Trophoblast cell (in vitro differentiated cells and primary cell): Measurements from ENCODE around the gene ATAT1.
A peak's percentile ranks its signal among the peaks of the same experiment; 100 is the strongest.

Experiments used
- DNase-seq, 2 donors: peaks; one replicate each; pipeline ENCODE4 v3.0.0-alpha.2; 2016
- H2AFZ ChIP-seq: 2 replicates; pipeline ENCODE4 v1.6.1; 2013; ENCODE audit warnings: low read length, moderate library complexity, mild to moderate bottlenecking; ENCODE audit not compliant: insufficient read depth, poor library complexity
- H2AK5ac ChIP-seq: 2 replicates; pipeline ENCODE4 v1.6.1; 2013; ENCODE audit warnings: mild to moderate bottlenecking, low read length
- H2BK120ac ChIP-seq: 2 replicates; pipeline ENCODE4 v1.6.1; 2013; ENCODE audit warnings: low read length, mild to moderate bottlenecking, moderate library complexity; ENCODE audit not compliant: insufficient read depth, poor library complexity
- H2BK12ac ChIP-seq: 2 replicates; pipeline ENCODE4 v1.6.1; 2013; ENCODE audit warnings: mild to moderate bottlenecking, low read length, moderate library complexity
- H2BK5ac ChIP-seq: 2 replicates; pipeline ENCODE4 v1.6.1; 2013; ENCODE audit warnings: low read length, low read depth, moderate library complexity, mild to moderate bottlenecking; ENCODE audit not compliant: poor library complexity
- H3K14ac ChIP-seq: 2 replicates; pipeline ENCODE4 v1.6.1; 2013; ENCODE audit warnings: mild to moderate bottlenecking, low read length
- H3K18ac ChIP-seq: 2 replicates; pipeline ENCODE4 v1.6.1; 2013; ENCODE audit warnings: mild to moderate bottlenecking, low read length
- H3K23ac ChIP-seq: 2 replicates; pipeline ENCODE4 v1.6.1; 2013; ENCODE audit warnings: low read length
- H3K27ac ChIP-seq: 2 replicates; pipeline ENCODE4 v1.5.1; 2013; ENCODE audit warnings: low read depth, mild to moderate bottlenecking, inconsistent platforms, low read length, moderate library complexity
- H3K27me3 ChIP-seq: 2 replicates; pipeline ENCODE4 v1.6.1; 2013; ENCODE audit warnings: inconsistent platforms, mild to moderate bottlenecking, low read length, moderate library complexity; ENCODE audit not compliant: insufficient read depth
- H3K36me3 ChIP-seq, 2 experiments: 1 replicate in 1 of 2; 2 replicates in 1 of 2; pipeline ENCODE4 v1.6.1; 2013; ENCODE audit warnings: low read length in 2 of 2, mild to moderate bottlenecking in 2 of 2, moderate library complexity in 1 of 2; ENCODE audit not compliant: insufficient read depth in 2 of 2, control insufficient read depth in 1 of 2
- H3K4ac ChIP-seq: 2 replicates; pipeline ENCODE4 v1.6.1; 2013; ENCODE audit warnings: low read depth, mild to moderate bottlenecking, low read length, moderate library complexity
- H3K4me1 ChIP-seq, 2 experiments: 1 replicate in 1 of 2; 2 replicates in 1 of 2; pipeline ENCODE4 v1.6.1; 2013; ENCODE audit warnings: low read length in 2 of 2, mild to moderate bottlenecking in 2 of 2, moderate library complexity in 1 of 2; ENCODE audit not compliant: insufficient read depth in 2 of 2, control insufficient read depth in 1 of 2
- H3K4me2 ChIP-seq: 2 replicates; pipeline ENCODE4 v1.6.1; 2013; ENCODE audit warnings: inconsistent platforms, mild to moderate bottlenecking, low read length, moderate library complexity
- H3K4me3 ChIP-seq: 2 replicates; pipeline ENCODE4 v1.5.1; 2013; ENCODE audit warnings: mild to moderate bottlenecking, low read depth, low read length, inconsistent platforms
- H3K79me1 ChIP-seq: one replicate; pipeline ENCODE4 v1.6.1; 2013; ENCODE audit warnings: low read length
- H3K79me2 ChIP-seq: 2 replicates; pipeline ENCODE4 v1.6.1; 2013; ENCODE audit warnings: low read length, mild to moderate bottlenecking; ENCODE audit not compliant: control insufficient read depth, insufficient read depth, poor library complexity
- H3K9ac ChIP-seq: 2 replicates; pipeline ENCODE4 v1.6.1; 2013; ENCODE audit warnings: mild to moderate bottlenecking, low read length
- H3K9me3 ChIP-seq: 2 replicates; pipeline ENCODE4 v1.6.1; 2013; ENCODE audit warnings: low read depth, mild to moderate bottlenecking, control low read depth, inconsistent platforms, low read length; ENCODE audit not compliant: insufficient read depth
- H4K12ac ChIP-seq: 2 replicates; pipeline ENCODE4 v1.6.1; 2013; ENCODE audit warnings: low read depth, mild to moderate bottlenecking, low read length, moderate library complexity
- H4K8ac ChIP-seq: 2 replicates; pipeline ENCODE4 v1.6.1; 2013; ENCODE audit warnings: low read depth, mild to moderate bottlenecking, low read length, moderate library complexity
- H4K91ac ChIP-seq: one replicate; pipeline ENCODE4 v1.6.1; 2013; ENCODE audit warnings: low read depth, mild to moderate bottlenecking, low read length, moderate library complexity
- WGBS: extraction: QIAGEN DNeasy Blood & Tissue Kit; methylation state at CpG from one replicate; pipeline ENCODE4 v1.1.7; 2013; ENCODE audit warnings: missing lambda C conversion rate; ENCODE audit not compliant: insufficient read length, insufficient coverage; ENCODE audit errors: extremely low coverage; 5-methylcytosine and 5-hydroxymethylcytosine counted together

ATAT1 gene

DNA sequence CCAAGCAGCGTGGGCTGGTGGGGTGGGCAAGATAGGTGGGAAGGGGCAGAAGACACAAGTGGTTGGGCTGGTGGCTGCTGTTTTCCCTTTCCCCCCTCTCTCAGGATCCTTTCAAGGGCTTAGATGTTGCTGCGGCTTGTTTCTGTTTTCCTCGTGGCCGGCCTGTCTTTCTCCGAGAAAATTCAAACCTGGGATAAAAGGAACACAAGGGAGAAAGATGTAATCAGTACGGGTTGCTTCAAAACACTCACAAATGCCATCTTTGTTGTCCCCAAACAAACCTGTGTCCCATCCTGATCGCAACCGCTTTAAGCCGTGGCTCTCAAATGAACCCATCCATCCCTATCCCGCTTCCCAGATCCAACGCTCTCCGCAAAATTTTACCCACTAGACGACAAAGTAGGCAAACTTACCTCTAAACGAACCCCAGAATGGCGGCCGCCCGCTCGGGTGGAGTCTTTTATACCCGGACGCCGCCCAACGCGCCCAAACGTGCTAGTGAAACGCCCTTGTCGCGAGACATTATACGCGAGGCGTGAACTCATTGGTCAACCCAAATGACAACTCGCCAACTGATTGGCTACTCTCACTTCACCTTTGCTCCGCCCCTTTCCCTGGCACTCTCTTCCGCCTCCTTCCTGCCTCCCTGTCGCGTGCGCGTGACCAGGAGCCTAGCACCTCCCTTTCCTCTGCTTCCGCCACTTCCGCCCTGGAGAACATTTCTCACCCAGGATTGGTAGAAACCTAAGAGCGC, 9.7 kb upstream of the ATAT1 start, which contains the start of gene PPP1R10:
Gene PPP1R10 (minus strand): TSS at position 433 of the 754 bp plus-strand sequence. CDS start 7,299 bp downstream, outside the sequence.
- Histone ChIP-seq H3K4me1 (peaks cover 3 to 6% of the 10 kb centered on the region in 2 experiments), H3K4me3 (peak within 1 kb of the TSS; percentile 85), H3K4me2 (peak within 1 kb of the TSS; percentile 81), H2AFZ (peak within 1 kb of the TSS; percentile 46), H3K27me3 (no peaks in the 10 kb centered on the region), H3K27ac (peak within 1 kb of the TSS; percentile 90), H3K36me3 (peaks cover 9 to 15% of the 10 kb centered on the region in 2 experiments), H2BK12ac (no peak within 1 kb of the TSS), H3K14ac (peak within 1 kb of the TSS; percentile 88), H4K91ac (peak within 1 kb of the TSS; percentile 89), H3K9ac (peak within 1 kb of the TSS; percentile 98), H3K23ac (no peak within 1 kb of the TSS), H2AK5ac (peak within 1 kb of the TSS; percentile 92), H4K8ac (peak within 1 kb of the TSS; percentile 94), H2BK5ac (peak within 1 kb of the TSS; percentile 82), H2BK120ac (peak within 1 kb of the TSS; percentile 68), H3K79me2 (peaks cover 15% of the 10 kb centered on the region), H3K9me3 (no peaks in the 10 kb centered on the region), H3K18ac (peak within 1 kb of the TSS; percentile 74), H3K4ac (peak within 1 kb of the TSS; percentile 97), H4K12ac (peak within 1 kb of the TSS; percentile 89), H3K79me1 (peaks cover 16% of the 10 kb centered on the region)
- peak; percentile 100 for DNase-seq
- no CpG with 5 or more reads among the region's 40 CpGs for WGBS

DNA sequence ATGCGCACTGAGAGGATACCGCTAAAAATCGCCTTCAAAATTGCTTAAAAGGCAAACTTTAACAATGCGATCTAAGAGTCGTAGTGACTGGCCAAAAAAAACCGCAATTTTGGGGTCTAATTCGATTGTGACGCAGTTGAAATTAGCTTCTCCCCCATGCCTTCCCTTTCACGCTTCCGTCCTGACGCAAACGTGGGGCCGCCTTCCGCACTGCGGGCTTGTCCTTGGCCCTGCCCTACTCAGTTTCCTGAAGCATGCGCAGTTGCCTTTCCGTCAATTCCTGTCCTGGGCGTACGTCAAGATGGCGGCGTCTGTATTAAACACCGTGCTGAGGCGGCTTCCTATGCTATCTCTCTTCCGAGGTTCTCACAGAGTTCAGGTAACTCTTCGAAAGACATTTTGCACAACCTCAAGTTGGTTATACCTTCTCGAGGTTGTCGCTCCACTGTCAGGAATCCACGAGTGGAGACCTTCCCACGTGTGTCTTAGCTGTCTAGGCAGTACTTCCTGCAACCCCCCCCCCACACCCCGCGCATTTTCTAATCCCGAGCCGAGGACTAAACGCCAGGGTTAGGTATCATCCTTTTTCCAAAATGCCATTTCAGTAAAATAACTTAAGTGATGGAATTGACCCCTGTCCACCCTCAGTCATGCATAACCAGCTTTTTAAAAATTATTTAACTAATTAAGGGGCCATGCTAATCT, 9.0 kb upstream of the ATAT1 start, which contains the start of gene MRPS18B:
Gene MRPS18B (plus strand): TSS at position 276 of the 705 bp plus-strand sequence. CDS start 26 bp downstream, at position 302.
- Histone ChIP-seq H3K23ac (no peak within 1 kb of the TSS), H3K18ac (peak within 1 kb of the TSS; percentile 69), H3K36me3 (peaks cover 16 to 20% of the 10 kb centered on the region in 2 experiments), H3K4me3 (peak within 1 kb of the TSS; percentile 85), H4K12ac (peak within 1 kb of the TSS; percentile 89), H3K4me1 (peaks cover 3 to 6% of the 10 kb centered on the region in 2 experiments), H3K27me3 (no peaks in the 10 kb centered on the region), H4K8ac (peak within 1 kb of the TSS; percentile 94), H3K79me2 (peaks cover 15% of the 10 kb centered on the region), H2BK5ac (peak within 1 kb of the TSS; percentile 81), H3K9me3 (no peaks in the 10 kb centered on the region), H3K4ac (peak within 1 kb of the TSS; percentile 97), H3K14ac (peak within 1 kb of the TSS; percentile 88), H2AK5ac (peak within 1 kb of the TSS; percentile 90), H4K91ac (peak within 1 kb of the TSS; percentile 89), H3K27ac (peak within 1 kb of the TSS; percentile 90), H2AFZ (peak within 1 kb of the TSS; percentile 46), H2BK120ac (peak within 1 kb of the TSS; percentile 57), H2BK12ac (no peak within 1 kb of the TSS), H3K79me1 (peaks cover 16% of the 10 kb centered on the region), H3K4me2 (peak within 1 kb of the TSS; percentile 81), H3K9ac (peak within 1 kb of the TSS; percentile 98)
- no CpG with 5 or more reads among the region's 34 CpGs for WGBS
- peak; percentile 98 to 99 for DNase-seq

DNA sequence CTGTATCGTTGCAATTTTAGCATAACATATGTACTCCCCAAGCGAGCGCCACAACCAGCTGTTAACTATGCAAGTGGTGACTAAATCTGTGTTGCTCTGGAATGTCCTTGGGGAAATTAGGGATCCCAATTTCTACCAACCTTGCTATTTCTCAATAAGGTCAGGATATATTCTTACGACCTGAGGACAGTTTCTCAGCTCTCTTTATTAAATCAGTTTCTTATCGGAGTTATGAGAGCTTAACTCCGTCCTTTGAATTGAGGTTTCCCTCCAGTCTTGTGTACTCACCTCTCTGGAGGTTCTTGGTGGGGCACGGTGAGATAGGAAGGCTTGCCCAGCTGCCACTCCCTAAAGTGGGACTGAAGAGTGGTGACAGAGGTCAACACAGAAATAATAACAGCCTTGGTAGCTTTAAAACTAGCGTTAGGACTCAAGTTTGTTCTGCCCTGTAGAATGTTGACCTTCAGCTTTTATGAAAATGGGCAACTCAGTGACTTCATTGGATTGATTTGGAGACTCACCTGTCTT, 8.3 kb upstream of the ATAT1 start:
- Histone ChIP-seq H3K79me2 (peaks cover 15% of the 10 kb centered on the region), H3K9me3 (no peaks in the 10 kb centered on the region), H4K12ac (peak overlapping the region; percentile 87)

DNA sequence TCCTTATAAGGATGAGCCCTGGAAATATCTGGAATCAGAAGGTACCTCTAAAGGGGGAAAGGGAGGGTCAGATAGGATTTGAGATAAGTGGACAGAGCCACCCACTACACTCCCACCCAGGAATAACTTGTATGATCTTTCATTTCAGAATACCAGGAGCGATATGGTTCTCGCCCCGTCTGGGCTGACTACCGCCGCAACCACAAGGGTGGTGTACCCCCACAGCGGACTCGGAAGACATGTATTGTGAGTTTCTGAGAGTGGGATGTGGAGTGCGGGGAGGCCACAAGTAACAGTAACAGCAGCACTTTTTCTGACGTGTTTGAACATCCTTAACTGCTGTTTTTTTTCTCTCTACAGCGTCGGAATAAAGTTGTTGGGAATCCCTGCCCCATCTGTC, 7.1 kb upstream of the ATAT1 start:
- H2BK5ac ChIP-seq, result no peak overlapping the region
- H2AFZ ChIP-seq, result no peak overlapping the region
- WGBS, result no CpG with 5 or more reads among the region's 11 CpGs
- no peak for DNase-seq
- H3K27me3 ChIP-seq, result no peaks in the 10 kb centered on the region
- H3K4me2 ChIP-seq, result no peak overlapping the region
- no peak overlapping the region for H4K12ac ChIP-seq
- peaks cover 23 to 25% of the 10 kb centered on the region in 2 experiments for H3K36me3 ChIP-seq
- no peak overlapping the region for H2AK5ac ChIP-seq
- H3K9ac ChIP-seq, result no peak overlapping the region
- no peak overlapping the region for H3K27ac ChIP-seq
- H3K4me1 ChIP-seq, result peaks cover 3 to 4% of the 10 kb centered on the region in 2 experiments
- no peak overlapping the region for H3K4ac ChIP-seq
- H3K79me2 ChIP-seq, result peaks cover 15% of the 10 kb centered on the region
- no peak overlapping the region for H3K23ac ChIP-seq
- H2BK120ac ChIP-seq, result no peak overlapping the region
- H3K9me3 ChIP-seq, result no peaks in the 10 kb centered on the region
- no peak overlapping the region for H3K4me3 ChIP-seq
- H3K14ac ChIP-seq, result no peak overlapping the region
- H4K91ac ChIP-seq, result no peak overlapping the region
- no peak overlapping the region for H3K18ac ChIP-seq
- no peak overlapping the region for H4K8ac ChIP-seq
- no peak overlapping the region for H2BK12ac ChIP-seq
- H3K79me1 ChIP-seq, result peaks cover 16% of the 10 kb centered on the region

More for the DNA sequence above, 8.3 kb upstream of the ATAT1 start:
- peak overlapping the region; percentile 90 for H2AK5ac ChIP-seq
- no peak overlapping the region for H3K18ac ChIP-seq
- H3K4me3 ChIP-seq, result no peak overlapping the region
- H3K27ac ChIP-seq, result no peak overlapping the region
- no peaks in the 10 kb centered on the region for H3K27me3 ChIP-seq
- H3K79me1 ChIP-seq, result peaks cover 16% of the 10 kb centered on the region
- H3K36me3 ChIP-seq, result peaks cover 19 to 24% of the 10 kb centered on the region in 2 experiments
- H2BK12ac ChIP-seq, result no peak overlapping the region
- peak overlapping the region; percentile 61 for H3K9ac ChIP-seq
- H4K8ac ChIP-seq, result peak overlapping the region; percentile 65
- peak overlapping the region; percentile 76 for H4K91ac ChIP-seq
- peak overlapping the region; percentile 81 for H3K4me2 ChIP-seq
- H3K4me1 ChIP-seq, result peaks cover 3 to 6% of the 10 kb centered on the region in 2 experiments
- H2BK120ac ChIP-seq, result peak overlapping the region; percentile 41
- H2BK5ac ChIP-seq, result no peak overlapping the region
- WGBS, result no CpG with 5 or more reads among the region's 8 CpGs
- peak overlapping the region; percentile 87 for H3K14ac ChIP-seq
- H3K4ac ChIP-seq, result peak overlapping the region; percentile 84
- no peak overlapping the region for H3K23ac ChIP-seq
- peak in 1 of 2 donors; percentile 21 for DNase-seq
- no peak overlapping the region for H2AFZ ChIP-seq
